GM18499 (cell line): ENCODE data around the gene NOM1.
"Not testable (repeated sequence)": the region's sequence is repeated elsewhere in the genome, so short reads cannot be mapped to it uniquely, and the experiment has no call there.

Source experiments
- ATAC-seq: cut with Tn5 transposase; IDR thresholded peaks from one replicate; pipeline ENCODE4 v1.9.1; 2021; ENCODE audit warnings: moderate number of reproducible peaks; ENCODE audit not compliant: insufficient read depth, unreplicated experiment

Gene NOM1, protein sequence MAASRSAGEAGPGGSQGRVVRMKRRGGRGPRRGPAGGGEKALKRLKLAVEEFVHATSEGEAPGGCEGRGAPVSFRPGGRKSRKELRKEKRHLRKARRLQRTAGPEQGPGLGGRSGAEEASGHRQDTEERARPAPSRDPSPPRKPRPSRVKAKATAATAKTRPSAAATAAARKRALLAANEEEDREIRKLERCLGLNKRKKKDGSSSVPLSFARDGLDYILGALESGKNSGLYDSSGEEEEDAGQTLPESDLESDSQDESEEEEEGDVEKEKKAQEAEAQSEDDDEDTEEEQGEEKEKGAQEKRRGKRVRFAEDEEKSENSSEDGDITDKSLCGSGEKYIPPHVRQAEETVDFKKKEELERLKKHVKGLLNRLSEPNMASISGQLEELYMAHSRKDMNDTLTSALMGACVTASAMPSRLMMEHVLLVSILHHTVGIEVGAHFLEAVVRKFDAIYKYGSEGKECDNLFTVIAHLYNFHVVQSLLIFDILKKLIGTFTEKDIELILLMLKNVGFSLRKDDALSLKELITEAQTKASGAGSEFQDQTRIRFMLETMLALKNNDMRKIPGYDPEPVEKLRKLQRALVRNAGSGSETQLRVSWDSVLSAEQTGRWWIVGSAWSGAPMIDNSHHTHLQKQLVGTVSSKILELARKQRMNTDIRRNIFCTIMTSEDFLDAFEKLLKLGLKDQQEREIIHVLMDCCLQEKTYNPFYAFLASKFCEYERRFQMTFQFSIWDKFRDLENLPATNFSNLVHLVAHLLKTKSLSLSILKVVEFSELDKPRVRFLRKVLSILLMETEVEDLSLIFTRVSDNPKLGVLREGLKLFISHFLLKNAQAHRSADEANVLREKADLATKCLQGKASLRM

DNA sequence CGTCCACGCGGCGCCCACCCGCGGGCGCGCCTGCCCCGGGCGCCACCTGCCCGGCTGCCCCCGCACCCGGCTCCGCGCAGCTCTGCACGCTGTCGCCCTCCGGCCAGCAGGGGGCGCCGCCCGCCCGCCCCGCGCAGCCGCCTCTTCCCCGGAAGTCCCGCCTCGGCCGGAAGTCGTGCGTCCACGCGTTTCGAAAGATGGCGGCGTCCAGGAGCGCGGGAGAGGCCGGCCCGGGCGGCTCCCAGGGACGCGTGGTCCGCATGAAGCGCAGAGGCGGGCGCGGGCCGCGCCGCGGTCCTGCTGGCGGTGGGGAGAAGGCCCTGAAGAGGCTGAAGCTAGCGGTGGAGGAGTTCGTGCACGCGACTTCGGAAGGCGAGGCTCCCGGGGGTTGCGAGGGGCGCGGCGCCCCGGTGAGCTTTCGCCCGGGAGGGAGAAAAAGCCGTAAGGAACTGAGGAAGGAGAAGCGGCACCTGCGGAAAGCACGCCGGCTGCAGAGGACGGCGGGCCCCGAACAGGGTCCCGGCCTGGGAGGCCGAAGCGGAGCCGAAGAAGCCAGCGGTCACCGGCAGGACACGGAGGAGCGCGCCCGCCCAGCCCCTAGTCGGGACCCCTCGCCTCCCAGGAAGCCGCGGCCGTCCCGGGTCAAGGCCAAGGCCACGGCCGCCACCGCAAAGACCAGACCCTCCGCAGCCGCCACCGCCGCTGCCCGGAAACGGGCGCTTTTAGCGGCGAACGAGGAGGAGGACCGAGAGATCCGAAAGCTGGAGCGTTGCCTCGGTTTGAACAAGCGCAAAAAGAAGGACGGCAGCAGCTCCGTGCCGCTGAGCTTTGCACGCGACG is at the start of gene NOM1:
Gene NOM1 (plus strand): TSS at position 172 of the 840 bp plus-strand sequence. CDS start 26 bp downstream, at position 198.
- peak; percentile 49 for ATAC-seq

DNA sequence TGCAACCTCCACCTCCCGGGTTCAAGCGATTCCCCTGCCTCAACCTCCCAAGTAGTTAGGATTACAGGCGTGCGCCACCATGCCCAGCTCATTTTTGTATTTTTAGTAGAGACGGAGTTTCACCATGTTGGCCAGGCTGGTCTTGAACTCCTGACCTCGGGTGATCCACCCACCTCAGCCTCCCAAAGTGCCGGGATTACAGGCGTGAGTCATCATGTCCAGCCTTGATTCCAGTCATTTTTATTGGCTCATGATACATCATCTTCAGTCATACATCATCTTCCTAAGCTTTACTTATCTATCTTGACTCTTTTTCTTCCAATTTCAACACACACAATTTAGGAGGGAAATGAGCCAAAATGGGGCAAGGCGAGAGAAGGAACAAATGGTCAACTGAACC is 49.4 kb upstream of the NOM1 start:
- ATAC-seq, result not testable (repeated sequence)

DNA sequence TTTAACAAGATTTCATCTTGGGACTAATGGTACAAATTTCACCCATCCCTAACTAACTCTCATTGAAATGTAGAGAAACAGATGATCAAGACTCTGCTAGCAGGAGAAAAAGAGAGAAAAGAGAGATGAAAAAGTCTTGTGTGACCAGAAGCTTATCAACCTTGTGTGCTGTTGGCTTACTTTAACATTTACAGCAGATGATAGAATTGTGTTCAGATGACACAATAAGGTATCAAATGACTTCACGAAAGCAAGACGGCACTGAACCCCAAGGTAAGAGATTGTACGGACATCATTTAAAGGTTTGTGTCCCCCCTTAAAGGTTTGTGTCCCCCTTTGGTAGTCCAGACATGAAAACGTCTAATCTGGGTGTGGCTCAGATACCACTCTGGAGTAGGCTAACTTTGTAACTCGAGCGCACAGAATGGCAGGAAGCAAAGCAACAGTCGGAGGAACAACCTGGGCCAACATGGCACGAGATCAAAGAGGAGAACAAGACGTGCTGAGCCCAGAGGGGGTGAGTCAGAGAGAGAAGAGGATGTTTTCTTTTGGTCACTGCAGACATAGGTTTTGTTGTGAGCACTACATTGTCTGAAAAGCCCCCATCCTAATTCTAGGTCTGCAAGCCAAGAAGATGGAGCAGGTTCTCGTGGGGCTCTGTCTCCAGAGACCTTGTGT is 46.1 kb upstream of the NOM1 start:
- no peak for ATAC-seq

DNA sequence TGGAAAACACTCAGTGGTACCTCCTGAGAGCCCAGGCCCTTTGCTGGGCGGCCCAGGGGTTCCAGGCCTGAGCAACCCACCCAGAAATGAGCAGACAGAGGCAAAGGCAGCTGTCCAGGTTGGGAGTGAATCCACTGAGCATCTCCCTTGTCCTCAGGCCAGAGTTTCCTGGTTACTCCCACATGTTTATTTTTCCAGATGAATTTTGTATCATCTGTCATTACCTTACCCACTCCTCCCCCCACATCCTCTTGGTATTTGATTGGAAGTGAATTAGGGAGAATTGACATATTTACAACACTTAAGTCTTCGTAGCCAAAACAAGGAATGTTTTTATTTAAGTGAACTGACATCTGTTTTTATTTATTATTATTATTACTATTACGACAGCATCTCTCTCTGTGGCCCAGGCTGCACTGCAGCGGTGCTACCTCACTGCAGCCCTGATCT is 43.3 kb upstream of the NOM1 start:
- ATAC-seq, result no peak

DNA sequence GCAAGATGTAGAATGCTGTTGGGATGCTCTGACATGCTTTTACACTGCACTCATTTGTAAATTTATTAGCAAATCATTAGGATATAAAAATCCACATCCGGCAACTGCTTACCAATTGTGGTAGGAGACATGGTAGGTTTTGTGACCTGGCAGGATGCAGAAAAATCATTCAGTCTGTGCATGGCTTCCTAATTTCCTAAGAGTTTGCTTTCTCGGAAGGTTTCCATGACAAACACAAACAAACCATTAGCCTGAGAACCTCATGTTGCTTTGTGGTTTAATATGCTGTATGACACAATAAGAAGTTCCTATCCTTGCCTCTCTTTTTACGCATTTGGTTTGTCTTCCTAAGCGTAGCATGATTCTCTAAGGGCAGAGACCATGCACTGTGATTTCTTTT is 41.9 kb upstream of the NOM1 start:
- no peak for ATAC-seq

DNA sequence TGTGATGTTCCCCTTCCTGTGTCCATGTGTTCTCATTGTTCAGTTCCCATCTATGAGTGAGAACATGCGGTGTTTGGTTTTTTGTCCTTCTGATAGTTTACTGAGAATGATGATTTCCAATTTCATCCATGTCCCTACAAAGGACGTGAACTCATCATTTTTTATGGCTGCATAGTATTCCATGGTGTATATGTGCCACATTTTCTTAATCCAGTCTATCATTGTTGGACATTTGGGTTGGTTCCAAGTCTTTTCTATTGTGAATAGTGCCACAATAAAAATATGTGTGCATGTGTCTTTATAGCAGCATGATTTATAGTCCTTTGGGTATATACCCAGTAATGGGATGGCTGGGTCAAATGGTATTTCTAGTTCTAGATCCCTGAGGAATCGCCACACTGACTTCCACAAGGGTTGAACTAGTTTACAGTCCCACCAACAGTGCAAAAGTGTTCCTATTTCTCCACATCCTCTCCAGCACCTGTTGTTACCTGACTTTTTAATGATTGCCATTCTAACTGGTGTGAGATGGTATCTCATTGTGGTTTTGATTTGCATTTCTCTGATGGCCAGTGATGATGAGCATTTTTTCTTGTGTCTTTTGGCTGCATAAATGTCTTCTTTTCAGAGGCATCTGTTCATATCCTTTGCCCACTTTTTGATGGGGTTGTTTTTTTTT is 39.8 kb upstream of the NOM1 start:
- not testable (repeated sequence) for ATAC-seq

DNA sequence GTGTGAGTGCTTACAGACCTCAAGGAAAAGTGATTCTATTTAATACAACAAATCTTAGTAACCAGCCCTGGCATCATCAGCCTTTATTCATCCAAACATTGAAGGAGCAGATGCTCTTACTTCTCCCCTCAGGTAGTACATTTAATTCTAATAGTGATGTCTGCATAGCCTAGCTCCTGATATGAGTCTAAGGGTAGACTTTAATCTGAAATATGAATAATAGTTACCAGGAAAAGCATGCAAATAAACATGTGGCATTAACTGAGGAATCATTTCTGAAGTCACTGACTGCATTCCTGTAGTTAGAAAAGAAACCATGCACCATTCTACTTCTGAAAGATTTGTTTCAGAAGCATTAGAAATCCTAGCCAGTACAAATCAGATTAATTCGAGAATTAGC is 30.9 kb upstream of the NOM1 start:
- no peak for ATAC-seq

DNA sequence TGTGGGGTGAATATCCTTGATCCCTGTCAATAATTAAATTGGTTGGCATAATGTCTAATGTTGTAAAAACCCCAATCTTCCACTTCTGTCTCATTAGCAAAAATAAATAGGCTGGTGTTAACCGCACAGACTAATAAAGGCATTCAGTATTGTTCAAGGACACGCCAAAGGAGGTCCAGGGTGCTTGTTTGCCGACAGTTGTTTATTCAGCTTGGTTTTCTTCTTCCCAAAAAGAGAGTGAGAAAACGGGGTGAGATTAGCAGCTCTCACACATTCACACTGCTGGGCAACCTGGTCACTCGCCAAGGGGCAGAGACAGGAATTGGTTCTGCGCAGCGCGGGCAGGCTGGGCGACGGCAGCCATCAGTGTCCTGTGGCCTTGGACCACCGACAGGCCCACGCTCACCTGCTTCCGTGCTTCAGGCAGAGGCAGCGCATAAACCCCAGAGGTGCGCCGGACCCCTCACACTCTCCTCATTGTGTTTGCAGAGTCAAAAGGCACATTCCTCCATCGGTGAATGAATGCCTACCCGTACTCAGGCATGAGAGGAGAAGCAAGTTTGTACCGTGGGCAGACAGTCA is 30.3 kb upstream of the NOM1 start:
- no peak for ATAC-seq

DNA sequence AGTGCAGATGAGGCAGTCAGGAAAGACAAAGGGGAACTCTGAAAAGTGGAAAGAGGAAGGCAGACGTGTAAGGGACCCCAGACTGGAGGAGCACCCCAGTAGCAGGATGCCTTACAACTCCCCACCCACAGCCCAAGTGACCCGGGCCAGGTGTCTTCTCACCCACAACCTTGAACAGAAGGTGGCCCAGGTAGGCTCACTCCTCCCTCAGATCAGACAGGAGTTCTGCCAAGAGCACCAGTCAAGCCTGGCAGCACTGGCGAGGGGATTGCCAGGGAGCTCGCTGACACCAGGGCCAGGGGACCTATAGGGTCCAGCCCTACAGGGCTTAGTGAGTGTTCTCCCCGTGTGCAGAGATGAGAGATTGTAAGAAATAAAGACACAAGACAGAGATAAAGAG is 29.4 kb upstream of the NOM1 start:
- no peak for ATAC-seq

DNA sequence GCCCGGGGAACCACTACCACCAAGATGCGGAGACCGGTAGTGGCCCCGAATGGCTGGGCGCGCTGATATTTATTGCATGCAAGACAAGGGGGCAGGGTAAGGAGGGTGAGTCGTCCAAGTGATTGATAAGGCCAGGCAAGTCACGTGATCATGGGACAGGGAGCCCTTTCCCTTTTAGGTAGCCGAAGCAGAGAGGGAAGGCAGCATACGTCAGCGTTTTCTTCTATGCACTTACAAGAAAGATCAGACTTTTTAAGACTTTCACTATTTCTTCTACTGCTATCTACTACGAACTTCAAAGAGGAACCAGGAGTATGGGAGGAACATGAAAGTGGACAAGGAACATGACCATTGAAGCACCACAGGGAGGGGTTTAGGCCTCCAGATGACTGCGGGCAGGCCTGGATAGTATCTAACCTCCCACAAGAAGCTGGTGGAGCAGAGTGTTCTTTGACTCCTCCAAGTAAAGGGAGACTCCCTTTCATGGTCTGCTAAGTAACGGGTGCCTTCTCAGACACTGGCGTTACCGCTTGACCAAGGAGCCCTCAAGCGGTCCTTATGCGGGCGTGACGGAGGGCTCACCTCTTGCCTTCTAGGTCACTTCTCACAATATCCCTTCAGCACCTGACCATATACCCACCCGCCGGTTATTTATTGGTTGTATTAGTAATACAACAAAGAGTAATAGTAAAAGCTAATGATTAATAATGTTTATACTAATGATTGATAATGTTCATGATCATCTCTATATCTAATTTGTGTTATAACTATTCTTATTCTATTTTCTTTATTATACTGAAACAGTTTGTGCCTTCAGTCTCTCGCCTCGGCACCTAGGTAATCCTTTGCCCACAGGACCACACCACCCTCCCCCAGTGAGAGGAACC is 28.8 kb upstream of the NOM1 start:
- ATAC-seq, result not testable (repeated sequence)

DNA sequence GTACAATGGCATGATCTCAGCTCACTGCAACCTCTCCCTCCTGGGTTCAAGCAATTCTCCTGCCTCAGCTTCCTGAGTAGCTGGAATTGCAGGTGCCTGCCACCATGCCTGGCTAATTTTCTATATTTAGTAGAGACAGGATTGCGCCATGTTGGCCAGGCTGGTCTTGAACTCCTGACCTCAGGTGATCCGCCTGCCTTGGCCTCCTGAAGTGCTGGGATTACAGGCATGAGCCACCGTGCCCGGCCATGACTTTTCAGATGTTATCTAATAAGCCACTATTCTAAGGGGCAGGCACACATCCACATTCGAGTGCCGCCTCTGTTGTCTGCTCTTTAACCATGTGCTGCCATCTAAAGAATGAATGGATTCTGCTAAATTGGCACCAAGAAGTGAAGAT is 27.2 kb upstream of the NOM1 start:
- not testable (repeated sequence) for ATAC-seq

DNA sequence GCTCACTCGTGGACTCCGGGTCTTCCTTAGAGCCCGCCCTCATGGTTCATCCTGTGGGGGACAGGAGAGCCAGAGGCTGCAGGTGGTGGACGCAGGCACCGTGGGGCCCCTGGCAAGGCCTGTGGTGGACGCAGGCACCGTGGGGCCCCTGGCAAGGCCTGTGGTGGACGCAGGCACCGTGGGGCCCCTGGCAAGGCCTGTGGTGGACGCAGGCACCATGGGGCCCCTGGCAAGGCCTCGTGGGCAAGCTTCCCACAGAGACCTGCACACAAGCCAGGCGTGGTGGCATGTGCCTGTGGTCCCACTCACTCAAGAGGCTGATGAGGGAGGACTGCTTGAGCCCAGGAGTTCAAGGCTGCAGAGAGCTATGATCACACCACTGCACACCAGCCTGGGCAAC is 23.7 kb upstream of the NOM1 start:
- not testable (repeated sequence) for ATAC-seq

DNA sequence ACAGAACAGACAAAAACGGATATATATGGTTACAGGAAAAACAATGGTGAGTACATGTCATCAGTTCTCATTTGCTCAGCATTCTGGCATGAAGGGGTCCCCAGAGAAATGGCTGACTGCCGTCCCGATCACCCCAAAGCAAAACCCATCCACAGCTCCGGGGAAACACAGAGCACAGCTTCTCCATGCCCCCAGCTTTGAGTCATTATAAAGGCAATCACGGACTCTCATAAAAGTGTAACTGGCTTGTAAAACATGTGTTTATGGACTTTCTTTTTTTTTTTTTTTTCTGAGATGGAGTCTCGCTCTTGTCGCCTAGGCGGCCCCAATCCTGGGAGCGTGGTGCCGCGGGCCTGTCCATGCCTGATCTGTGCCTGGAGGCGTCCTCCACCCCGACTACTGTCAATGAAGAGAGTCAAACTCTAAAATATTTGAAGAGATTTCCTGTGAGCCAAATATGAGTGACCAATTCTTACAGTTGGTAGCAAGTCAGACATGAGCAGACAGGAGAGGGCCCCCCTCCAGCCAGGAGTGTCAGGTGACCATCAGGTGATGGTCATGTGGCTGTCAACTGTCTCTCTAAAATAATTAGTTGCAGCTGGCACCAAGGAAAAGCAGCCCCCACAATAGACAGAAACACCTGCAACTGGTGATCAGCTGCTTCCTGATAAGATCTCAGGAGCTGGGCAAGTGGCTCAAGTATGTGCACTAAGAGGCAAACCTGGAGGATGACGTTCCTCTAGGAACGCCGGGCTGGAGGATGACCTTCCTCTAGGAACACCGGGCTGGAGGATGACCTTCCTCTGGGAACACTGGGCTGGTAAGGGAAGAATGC is 21.7 kb upstream of the NOM1 start:
- no peak for ATAC-seq

DNA sequence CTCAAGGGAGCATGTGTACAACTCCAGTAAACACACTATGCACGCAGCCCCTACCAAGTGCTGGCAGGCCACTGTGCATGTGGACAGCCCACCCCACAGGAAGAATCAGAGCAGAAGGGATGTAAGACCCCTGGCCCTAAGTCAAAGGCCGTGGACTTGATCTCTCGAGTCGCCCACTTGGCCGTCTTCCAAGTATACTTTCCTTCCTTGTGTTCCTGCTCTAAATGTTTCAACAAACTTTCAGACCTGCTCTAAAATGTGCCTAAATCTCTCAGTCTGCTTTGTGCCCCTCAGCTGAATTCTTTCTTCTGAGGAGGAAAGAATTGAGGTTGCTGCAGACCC is 21.1 kb upstream of the NOM1 start:
- ATAC-seq, result no peak

DNA sequence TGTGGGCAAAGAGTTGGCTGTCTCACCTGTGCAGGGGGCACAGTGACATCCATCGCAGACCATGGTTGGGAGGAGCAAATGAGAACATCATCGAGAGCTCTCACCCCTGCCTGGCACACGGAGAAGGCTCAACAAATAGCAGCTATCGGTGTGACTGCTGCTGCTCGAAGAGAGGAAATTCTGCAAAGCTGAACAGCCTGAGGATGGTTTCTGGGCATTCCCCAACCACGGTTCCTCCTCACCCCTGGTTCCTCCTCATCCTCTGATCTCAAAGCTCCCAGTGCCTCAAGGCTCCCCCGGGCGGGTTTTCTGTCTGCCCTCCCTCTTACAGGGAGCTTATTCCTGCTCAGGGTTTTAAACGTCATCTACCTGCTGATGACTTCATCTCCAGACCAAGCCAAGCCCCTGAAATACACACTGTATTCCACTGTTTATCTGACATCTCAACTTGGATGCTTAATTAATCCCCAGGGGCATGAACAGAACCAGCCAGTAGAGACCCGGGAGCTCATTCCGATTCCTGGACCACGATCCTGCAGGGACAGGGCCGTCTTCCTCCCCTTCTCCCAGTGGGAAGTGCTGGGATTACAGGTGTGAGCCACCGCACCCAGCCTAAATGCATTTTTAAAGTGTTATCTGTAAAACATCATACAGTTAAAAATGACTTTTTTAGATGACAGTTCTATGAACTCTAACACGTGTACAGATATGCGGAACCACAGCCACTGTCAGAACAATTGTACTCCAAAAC is 19.5 kb upstream of the NOM1 start:
- no peak for ATAC-seq

DNA sequence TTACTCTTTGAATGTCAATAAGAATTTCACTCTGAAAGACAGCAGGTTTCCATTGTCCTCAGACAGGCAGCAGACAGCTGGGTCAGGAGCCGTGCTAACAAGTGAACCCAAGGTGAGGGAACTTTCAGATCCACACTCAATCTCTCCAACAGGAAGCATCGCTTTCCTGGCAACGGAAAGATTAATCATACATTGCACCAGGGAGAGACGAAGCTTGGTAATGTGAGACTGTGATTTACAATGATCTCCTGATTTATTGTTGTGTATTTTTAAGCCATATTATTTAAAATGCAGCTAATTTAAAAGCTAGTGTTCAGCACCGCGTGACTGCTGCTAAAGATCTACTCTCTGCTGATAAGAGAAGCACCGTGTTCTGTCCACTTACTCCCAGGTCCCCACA is 17.5 kb upstream of the NOM1 start:
- no peak for ATAC-seq

DNA sequence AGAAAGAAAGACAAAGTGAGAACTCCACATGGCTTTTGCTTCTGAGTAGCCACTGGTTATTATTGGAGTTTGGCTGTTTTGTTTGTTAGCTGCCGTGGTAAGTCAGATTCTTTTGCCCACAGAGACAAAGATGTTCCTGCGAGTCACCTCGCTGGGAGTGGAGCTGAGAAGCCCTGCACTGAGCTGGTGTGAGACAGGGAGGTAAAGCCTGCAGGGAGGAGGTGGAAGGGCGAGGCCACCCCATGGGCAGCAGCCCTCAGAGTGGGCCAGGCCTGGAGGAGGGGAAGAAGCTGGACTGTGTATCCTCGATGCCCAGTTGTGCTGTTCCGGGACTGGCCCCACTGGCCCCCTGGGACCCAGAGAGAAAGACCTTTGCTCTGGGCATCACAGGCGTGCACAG is 14.3 kb upstream of the NOM1 start:
- ATAC-seq, result no peak
